NCI-H510A treated with DMSO at 0.1 percent for 48 hours (cell line): ENCODE results near the gene PPP1R12B.
A peak's percentile ranks its signal among the peaks of the same experiment; 100 is the strongest.
"Not testable (repeated sequence)": the region's sequence is repeated elsewhere in the genome, so short reads cannot be mapped to it uniquely, and the experiment has no call there.

Experiments used
- DNase-seq: peaks from one replicate; lab custom pipeline; 2025; lab: John Stamatoyannopoulos, UW

Gene PPP1R12B

DNA sequence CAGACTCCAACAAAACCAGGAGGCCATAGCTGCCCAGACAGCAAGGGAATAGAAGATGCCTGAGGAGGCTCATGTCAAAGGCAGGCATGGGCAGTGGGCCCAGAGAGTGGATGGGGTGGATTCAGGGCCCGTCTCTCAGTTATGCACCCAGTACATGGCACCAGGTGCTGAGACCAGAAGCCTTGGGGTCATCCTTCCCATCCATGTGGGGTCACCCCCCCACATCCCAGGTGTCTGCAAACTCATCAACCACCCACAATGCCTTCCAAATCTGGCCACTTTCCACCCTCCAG, 266.7 kb downstream of the PPP1R12B start:
- DNase-seq, result not testable (repeated sequence)

GRCh38 chr1:202615501-202616354, 267.2 kb downstream of the PPP1R12B start:
- DNase-seq, result no peak

- no peak for DNase-seq
These were observed 267.9 kb downstream of the PPP1R12B start for GRCh38 chr1:202616355-202616915.

DNA sequence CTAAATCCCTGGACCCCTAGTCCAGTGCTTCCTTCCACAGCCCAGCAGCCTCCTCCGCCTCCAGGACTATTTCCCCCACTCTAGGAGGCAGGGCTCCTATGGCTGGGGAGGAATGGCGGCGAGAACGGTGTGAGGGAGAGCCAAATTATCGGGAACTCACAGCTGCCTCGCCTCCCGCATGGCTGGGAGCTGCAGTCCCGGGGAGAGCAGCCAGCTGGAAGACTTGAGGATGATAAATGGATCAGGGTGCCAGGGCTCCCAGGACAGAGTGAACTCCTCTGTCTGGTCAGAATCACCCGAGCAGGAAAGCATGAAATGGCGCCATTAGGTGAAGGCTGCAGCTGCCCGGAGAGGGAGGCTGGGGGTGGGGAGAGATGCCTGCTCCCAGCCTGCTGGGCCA, 270.5 kb downstream of the PPP1R12B start:
- DNase-seq, result not testable (repeated sequence)

DNA sequence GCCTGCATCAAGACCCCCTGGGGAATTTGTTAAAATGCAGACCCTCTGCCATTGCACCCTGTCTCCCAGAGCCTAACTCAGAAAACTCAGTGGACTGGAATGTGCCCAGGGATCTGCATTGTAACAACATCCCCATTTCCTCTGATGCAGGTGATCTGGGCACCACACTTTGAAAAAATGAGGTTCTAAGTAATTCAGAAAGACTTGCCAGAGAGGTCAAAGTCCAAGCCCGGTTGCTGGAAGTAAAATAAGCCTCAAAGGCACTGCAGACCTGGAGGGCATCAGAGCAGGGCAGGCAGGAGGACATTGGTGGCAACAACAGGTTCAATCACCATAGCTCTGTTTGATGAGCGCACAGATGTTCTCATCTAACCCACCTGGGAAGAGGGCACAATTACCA, 271.0 kb downstream of the PPP1R12B start:
- DNase-seq, result no peak

GRCh38 chr1:202620036-202620435, 271.5 kb downstream of the PPP1R12B start:
- DNase-seq, result not testable (repeated sequence)

GRCh38 chr1:202621446-202621845, 272.9 kb downstream of the PPP1R12B start:
- DNase-seq, result no peak

DNA sequence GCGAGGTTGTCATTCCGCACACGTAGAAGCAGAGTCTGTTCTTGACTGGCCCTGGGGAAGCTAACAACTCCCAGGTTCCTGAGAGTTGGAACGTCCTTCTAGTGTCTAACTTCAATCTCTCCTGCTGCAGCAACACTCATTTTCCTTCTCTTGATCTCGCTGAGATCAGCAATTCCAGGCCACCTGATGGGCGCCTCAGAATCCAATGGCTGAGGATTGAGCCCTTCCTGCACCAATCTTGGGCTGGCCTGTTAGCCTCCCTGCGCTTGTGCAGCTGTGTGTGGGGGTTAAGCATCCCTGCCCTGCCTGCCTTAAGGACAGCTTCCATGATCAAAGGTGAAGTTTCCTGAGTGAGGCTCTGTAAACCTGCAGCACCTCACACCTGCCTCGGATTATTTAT, 273.9 kb downstream of the PPP1R12B start:
- no peak for DNase-seq

GRCh38 chr1:202623075-202623474, 274.6 kb downstream of the PPP1R12B start:
- DNase-seq, result no peak

DNA sequence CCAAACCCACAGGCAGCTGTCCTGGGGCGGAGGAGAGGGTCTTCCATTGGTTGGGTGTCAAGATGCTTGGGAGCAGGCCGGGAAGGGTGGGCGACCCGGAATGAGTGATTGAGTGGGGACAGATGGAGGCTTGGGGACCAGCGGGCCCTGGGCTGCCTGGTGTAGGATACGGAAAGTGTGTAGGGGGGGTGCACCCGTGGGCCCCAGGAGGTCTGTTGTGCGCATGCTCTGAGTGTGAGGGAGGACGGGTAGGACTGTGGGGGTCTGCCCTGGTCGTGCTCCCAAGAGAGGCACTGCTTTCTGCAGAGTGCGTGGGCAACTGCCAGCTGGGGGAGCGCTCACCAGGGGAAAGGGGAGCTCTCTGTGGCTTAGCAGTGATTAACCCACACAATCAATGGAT, 275.0 kb downstream of the PPP1R12B start:
- DNase-seq, result not testable (repeated sequence)

- DNase-seq, result no peak
These were observed 275.7 kb downstream of the PPP1R12B start for GRCh38 chr1:202624088-202624780.

DNA sequence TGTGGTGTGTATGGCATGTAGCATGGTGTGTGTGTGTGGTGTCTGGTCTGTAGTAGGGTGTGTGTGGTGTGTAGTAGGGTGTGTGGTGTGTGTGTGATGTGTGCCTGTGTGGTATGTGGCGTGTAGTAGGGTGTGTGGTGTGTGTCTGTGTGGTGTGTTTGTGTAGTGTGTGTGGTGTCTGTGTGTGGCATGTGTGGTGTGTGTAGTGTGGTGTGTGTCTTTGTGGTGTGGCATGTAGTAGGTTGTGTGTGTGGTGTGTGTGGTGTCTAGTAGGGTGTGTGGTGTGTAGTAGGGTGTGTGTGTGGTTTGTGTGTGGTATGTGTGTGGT, 276.2 kb downstream of the PPP1R12B start:
- no peak for DNase-seq

- peak; percentile 58 for DNase-seq
These were observed 277.2 kb downstream of the PPP1R12B start for GRCh38 chr1:202625416-202626360.

DNA sequence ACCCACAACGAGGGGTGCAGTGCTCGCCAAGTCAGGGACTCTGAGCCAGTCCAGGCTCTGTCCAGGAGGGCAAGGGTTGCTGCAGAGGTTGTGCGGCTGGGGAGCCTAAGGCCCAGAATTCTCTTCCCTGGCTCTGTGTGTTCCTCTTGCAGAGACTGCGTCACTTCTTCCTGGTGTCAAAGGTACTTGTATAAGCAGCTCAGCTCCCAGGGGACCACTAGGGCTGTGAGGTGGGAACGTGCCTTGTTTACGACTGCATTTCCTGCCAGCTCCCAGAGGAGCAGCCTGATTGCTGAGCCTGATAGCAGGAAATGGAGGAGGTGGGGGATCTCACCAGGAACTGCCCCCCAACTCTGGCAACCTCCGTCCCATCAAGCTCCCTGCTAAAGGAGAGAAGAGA, 278.5 kb downstream of the PPP1R12B start:
- not testable (repeated sequence) for DNase-seq

- DNase-seq, result no peak
These were observed 279.5 kb downstream of the PPP1R12B start for GRCh38 chr1:202627841-202628565.

GRCh38 chr1:202628646-202629215, 280.2 kb downstream of the PPP1R12B start:
- no peak for DNase-seq

GRCh38 chr1:202629257-202629811, 280.8 kb downstream of the PPP1R12B start:
- DNase-seq, result not testable (repeated sequence)

GRCh38 chr1:202630096-202630495, 281.6 kb downstream of the PPP1R12B start:
- DNase-seq, result not testable (repeated sequence)

DNA sequence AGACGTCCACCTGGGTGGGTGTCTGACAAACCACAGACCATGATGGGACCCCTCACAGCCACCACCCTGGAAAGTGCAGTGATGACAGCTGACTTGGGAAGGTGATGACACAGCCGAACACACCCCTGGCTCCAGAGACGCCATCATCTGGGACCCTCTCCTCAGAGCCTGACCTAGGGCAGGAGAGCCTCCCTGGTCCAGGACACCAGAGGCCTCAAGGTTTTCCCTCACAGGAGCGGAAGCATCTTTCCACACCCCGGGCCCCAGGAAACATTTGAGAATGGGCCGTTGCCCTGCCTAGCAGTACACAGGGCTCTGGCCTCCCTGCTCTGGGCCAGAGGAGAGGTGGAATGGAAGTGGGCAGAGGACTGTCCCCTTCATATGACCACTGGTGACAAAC, 282.0 kb downstream of the PPP1R12B start:
- no peak for DNase-seq

DNA sequence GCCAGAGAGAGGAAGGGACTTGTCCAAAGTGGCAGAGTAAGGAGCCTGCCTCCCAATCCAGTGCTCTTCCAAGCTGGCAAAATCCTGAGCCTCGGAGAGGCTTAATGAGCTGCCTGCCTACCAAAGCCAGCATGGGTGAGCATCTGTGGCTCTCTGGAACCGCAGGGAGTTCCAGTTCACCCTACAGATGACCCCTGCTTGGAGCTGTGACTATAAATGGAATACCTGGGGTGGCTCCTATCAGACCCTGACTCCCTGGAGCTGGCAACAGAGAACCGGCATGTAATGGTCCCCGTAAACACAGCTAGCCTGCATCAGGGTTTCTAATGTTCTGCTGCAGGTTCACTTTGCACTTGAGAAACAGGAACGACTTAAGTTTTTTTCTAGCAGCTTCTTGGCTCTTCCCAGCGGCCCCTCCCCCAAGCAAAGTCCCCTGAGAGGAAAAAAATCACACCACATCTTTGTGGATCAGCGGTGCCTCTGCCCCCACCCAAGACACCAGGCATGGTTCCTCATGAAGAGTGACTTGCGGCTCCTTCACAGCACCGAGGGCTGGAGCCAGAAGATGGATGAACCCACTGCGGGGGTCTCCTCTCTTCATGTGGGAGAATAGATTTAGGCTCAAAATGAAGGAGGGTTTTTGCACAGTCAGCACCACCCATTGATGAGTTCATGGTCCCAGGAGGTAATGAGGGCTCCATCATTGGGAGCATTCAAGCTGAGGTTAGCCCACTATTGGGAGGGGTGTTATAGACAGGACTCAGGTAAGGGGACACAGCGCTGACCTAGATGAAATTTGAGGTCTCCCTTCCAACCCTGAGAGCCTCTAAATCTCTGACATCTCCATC, 282.8 kb downstream of the PPP1R12B start:
- no peak for DNase-seq
